ENCODE measurements around the gene HPX.

DNA sequence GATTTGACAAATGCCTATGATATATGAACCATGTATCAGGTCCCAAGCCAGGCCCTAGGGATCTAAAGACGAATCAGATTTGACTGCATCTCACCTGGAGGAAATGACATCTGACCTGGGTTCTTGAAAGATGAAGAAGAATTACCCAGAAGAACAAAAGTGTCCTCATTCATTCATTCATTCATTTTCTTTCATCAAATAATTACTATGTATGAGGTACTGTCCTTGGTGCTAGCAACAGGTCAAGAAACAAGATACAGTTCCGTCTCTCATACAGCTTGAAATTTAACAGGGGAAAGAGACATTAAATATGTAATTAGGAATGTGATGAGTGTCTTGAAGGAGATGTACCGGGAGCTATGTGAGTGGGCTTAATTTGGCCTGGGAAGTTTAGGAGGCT is 20.1 kb downstream of the HPX start:
- TF ChIP-seq BACH2 (CRISPR knock-in tag; IDR thresholded peaks at IDR 0.05; ENCODE audit: borderline replicate concordance) (no peak), ARNTL (CRISPR knock-in tag; IDR thresholded peaks at IDR 0.05; ENCODE audit: borderline replicate concordance, low read depth) (no peak), ZC3H10 (CRISPR knock-in tag; IDR thresholded peaks at IDR 0.05) (no peak)
- TF ChIP-seq, protein P1, sequence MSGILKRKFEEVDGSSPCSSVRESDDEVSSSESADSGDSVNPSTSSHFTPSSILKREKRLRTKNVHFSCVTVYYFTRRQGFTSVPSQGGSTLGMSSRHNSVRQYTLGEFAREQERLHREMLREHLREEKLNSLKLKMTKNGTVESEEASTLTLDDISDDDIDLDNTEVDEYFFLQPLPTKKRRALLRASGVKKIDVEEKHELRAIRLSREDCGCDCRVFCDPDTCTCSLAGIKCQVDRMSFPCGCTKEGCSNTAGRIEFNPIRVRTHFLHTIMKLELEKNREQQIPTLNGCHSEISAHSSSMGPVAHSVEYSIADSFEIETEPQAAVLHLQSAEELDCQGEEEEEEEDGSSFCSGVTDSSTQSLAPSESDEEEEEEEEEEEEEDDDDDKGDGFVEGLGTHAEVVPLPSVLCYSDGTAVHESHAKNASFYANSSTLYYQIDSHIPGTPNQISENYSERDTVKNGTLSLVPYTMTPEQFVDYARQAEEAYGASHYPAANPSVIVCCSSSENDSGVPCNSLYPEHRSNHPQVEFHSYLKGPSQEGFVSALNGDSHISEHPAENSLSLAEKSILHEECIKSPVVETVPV (CRISPR knock-in tag; IDR thresholded peaks at IDR 0.05): no peak

Measured in SK-N-SH treated with all-trans-retinoic acid at 6 μM for 48 hours (cell line).